Osteoblast (primary cell): ENCODE data around the gene GPATCH1. TPM values are rescaled to one million over a fixed set of nuclear protein-coding genes. Genes with fewer than 3 reads are reported as not detected.
A peak's percentile ranks its signal among the peaks of the same experiment; 100 is the strongest.

Source experiments
- DNase-seq: peaks from one replicate; pipeline ENCODE4 v3.0.0; 2011; ENCODE audit warnings: low spot score, mixed read lengths; ENCODE audit not compliant: insufficient read length; ENCODE audit errors: missing footprints
- H2AFZ ChIP-seq: 2 replicates; pipeline ENCODE4 v1.6.0; 2011; ENCODE audit warnings: mild to moderate bottlenecking, low read length
- H3K27ac ChIP-seq: 2 replicates; pipeline ENCODE4 v1.5.1; 2011; ENCODE audit warnings: mild to moderate bottlenecking, low read depth, low read length, moderate library complexity
- H3K27me3 ChIP-seq: 2 replicates; pipeline ENCODE4 v1.6.0; 2012; ENCODE audit warnings: mild to moderate bottlenecking, control low read depth, inconsistent platforms, low read length, moderate library complexity; ENCODE audit not compliant: insufficient read depth
- H3K36me3 ChIP-seq: 2 replicates; pipeline ENCODE4 v1.5.1; 2011; ENCODE audit warnings: mild to moderate bottlenecking, low read length, control low read depth, moderate library complexity; ENCODE audit not compliant: insufficient read depth
- H3K4me1 ChIP-seq: 2 replicates; pipeline ENCODE4 v1.5.1; 2011; ENCODE audit warnings: mild to moderate bottlenecking, low read length, control low read depth, moderate library complexity; ENCODE audit not compliant: insufficient read depth
- H3K4me2 ChIP-seq: 2 replicates; pipeline ENCODE4 v1.6.0; 2011; ENCODE audit warnings: mild to moderate bottlenecking, low read length; ENCODE audit not compliant: insufficient read depth
- H3K4me3 ChIP-seq: fragments of 200-600 bp; sonication (generic); 3 replicates; pipeline ENCODE4 v1.5.1; 2012; ENCODE audit warnings: mild to moderate bottlenecking, low read length, inconsistent platforms; ENCODE audit not compliant: insufficient read depth
- H3K79me2 ChIP-seq: 2 replicates; pipeline ENCODE4 v1.6.0; 2012; ENCODE audit warnings: mild to moderate bottlenecking, low read length, control low read depth, inconsistent platforms; ENCODE audit not compliant: insufficient read depth
- H3K9me3 ChIP-seq: 2 replicates; pipeline ENCODE4 v1.5.1; 2011; ENCODE audit warnings: low read depth, low read length, control low read depth
- H4K20me1 ChIP-seq: 2 replicates; pipeline ENCODE4 v1.6.0; 2012; ENCODE audit warnings: mild to moderate bottlenecking, low read length, control low read depth; ENCODE audit not compliant: insufficient read depth
- CTCF ChIP-seq: IDR thresholded peaks from 2 replicates; pipeline ENCODE4 v1.5.1; 2011; ENCODE audit warnings: mild to moderate bottlenecking, low read depth, low read length, moderate library complexity; ENCODE audit errors: extremely low read depth
- small RNA-seq: library from RNA; depleted of rRNA; stranded (forward); fragments of <200 nt; gene quantifications from one replicate; pipeline ENCODE3, GENCODE V24; 2012
- total RNA-seq: library from RNA; depleted of rRNA; stranded (reverse); fragments of >200 nt; gene quantifications from 2 replicates; pipeline ENCODE4 v1.2.3, GENCODE V29; 2012

GPATCH1 gene
- total RNA-seq, 1 donor, result 6.2 TPM

- DNase-seq, result peak; percentile 94
- Histone ChIP-seq H3K4me3 (peak overlapping the region; percentile 70), H3K9me3 (no peaks in the 10 kb centered on the region), H2AFZ (peak overlapping the region; percentile 74), H3K79me2 (peaks cover 12% of the 10 kb centered on the region), H3K27me3 (no peaks in the 10 kb centered on the region), H3K4me1 (peaks cover 18% of the 10 kb centered on the region), H3K4me2 (peak overlapping the region; percentile 87), H4K20me1 (no peaks in the 10 kb centered on the region), H3K27ac (peak overlapping the region; percentile 66), H3K36me3 (no peaks in the 10 kb centered on the region)
- TF ChIP-seq CTCF, result no peak
Observed at GRCh38 chr19:33177417-33177979, 96.5 kb downstream of the GPATCH1 start.

Small RNA genes within 50 kb of the gene (small RNA-seq; reads per million reads assigned to genes)
- gene AC008521.1, result not detected
- not detected for gene AC008521.2

Other genes with a start within 250 kb of the GPATCH1 start
- under 0.01 and 0.59 TPM in 2 replicates for gene SLC7A9, start 211.4 kb upstream of the GPATCH1 start, total RNA-seq
- gene CEP89, start 109.2 kb upstream of the GPATCH1 start, total RNA-seq, result 18.5 and 21.2 TPM in 2 replicates
- gene FAAP24, start 108.9 kb upstream of the GPATCH1 start, total RNA-seq, result 3.6 and 4.1 TPM in 2 replicates
- 0.59 and 1.4 TPM in 2 replicates for gene RHPN2, start 16.3 kb upstream of the GPATCH1 start, total RNA-seq
- not detected in 2 replicates for gene WDR88, start 50.9 kb downstream of the GPATCH1 start, total RNA-seq
- 38.4 and 39.8 TPM in 2 replicates for gene LRP3, start 113.1 kb downstream of the GPATCH1 start, total RNA-seq
- gene SLC7A10, start 144.7 kb downstream of the GPATCH1 start, total RNA-seq, result not detected in 2 replicates
- 3.6 and 5.0 TPM in 2 replicates for gene CEBPA, start 221.4 kb downstream of the GPATCH1 start, total RNA-seq